ENCODE measurements around the gene YEATS2.

DNA sequence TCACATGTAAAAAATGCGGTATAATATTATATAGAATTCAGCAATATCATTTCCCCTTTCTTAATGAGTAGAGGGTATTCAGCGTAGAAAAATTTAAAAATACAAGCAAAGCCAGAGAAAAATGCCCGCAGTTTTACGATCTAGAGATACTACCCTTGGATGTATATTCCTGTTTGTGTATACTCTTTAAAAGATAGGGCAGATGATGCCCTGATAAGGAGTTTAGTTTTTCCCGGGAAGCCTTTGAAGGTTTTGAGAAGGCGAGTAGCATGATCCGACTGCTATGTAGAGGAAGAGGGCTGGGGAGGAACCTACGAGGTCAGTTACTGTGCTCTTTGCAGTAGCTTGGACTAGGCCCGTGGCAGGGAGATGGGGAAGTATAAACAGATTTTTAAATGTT, 1.2 kb downstream of the YEATS2 start:
- TF ChIP-seq CTCF (IDR thresholded peaks at IDR 0.05 in 4 of 5, conservative IDR thresholded peaks at IDR 0.05 in 1 of 5), result no peak
- no peak for TF ChIP-seq POLR2A (IDR thresholded peaks at IDR 0.05)
